A549 (cell line): ENCODE data around the gene MSX2. TPM values are rescaled to one million over a fixed set of nuclear protein-coding genes. Genes with fewer than 3 reads are reported as not detected.

ENCODE experiments used
- ATAC-seq, 2 experiments: fragments of 200-7000 bp in 1 of 2; fragments of >200 bp in 1 of 2; cut with Nextera tagmentation in 1 of 2; cut with Tn5 transposase in 1 of 2; 3 replicates each; pipeline versions ENCODE4 v1.8.0 to v1.9.1; 2018 to 2020; ENCODE audit warnings: mild to moderate bottlenecking in 1 of 2, moderate library complexity in 1 of 2
- CTCF ChIA-PET: fragments of 300-600 bp; sonication (Branson Sonifier 250); formaldehyde crosslinking; extraction: SDS; loops from one replicate; lab custom pipeline; 2021; ENCODE audit warnings: antibody characterized with exemption, inconsistent platforms; lab: Yijun Ruan, JAX
- POLR2A ChIA-PET: fragments of 350-600 bp; formaldehyde crosslinking; extraction: SDS; loops from one replicate; lab custom pipeline; 2021; ENCODE audit warnings: antibody characterized with exemption, inconsistent platforms; lab: Yijun Ruan, JAX
- DNase-seq, 2 experiments: peaks; one replicate each; pipeline versions ENCODE4 v3.0.0 to v3.0.0-alpha.2; 2011 to 2016; ENCODE audit warnings: low read depth in 1 of 2, low spot score in 1 of 2
- FAIRE-seq: peaks from 2 replicates; lab custom pipeline; 2011; peaks lifted over from hg19 to GRCh38; lab: Jason Lieb, UNC
- H3K27ac ChIP-seq, 2 experiments: fragments of >200 bp; sonication (Bioruptor Twin); formaldehyde crosslinking; 3 replicates each; pipeline ENCODE4 v1.5.1; 2016 to 2017
- H3K4me1 ChIP-seq: fragments of >200 bp; sonication (Bioruptor Twin); formaldehyde crosslinking; 3 replicates; pipeline ENCODE4 v1.6.1; 2016
- H3K4me2 ChIP-seq: fragments of >200 bp; sonication (Bioruptor Twin); formaldehyde crosslinking; 3 replicates; pipeline ENCODE4 v1.6.1; 2016
- H3K4me3 ChIP-seq: fragments of >200 bp; sonication (Bioruptor Twin); formaldehyde crosslinking; 3 replicates; pipeline ENCODE4 v1.5.1; 2016
- H3K9me3 ChIP-seq: fragments of >200 bp; sonication (Bioruptor Twin); formaldehyde crosslinking; 3 replicates; pipeline ENCODE4 v1.6.1; 2016
- CBX2 ChIP-seq: fragments of 200-600 bp; sonication (generic); IDR thresholded peaks from 2 replicates; pipeline ENCODE4 v1.6.1; 2016; ENCODE audit warnings: low read depth, mild to moderate bottlenecking, borderline replicate concordance
- CBX8 ChIP-seq: fragments of 200-600 bp; sonication (generic); IDR thresholded peaks from 2 replicates; pipeline ENCODE4 v1.6.1; 2016
- CEBPB ChIP-seq, 2 experiments: fragments of >200 bp in 1 of 2; sonication (Bioruptor Twin) in 1 of 2; formaldehyde crosslinking in 1 of 2; IDR thresholded peaks; 2 replicates each; pipeline ENCODE4 v1.6.1; 2012 to 2016
- EHMT2 ChIP-seq: fragments of 200-600 bp; sonication (generic); IDR thresholded peaks from 2 replicates; pipeline ENCODE4 v1.6.1; 2016; ENCODE audit warnings: antibody characterized with exemption, low read depth, mild to moderate bottlenecking, moderate library complexity
- ESRRA ChIP-seq: fragments of 150-350 bp; IDR thresholded peaks from 2 replicates; pipeline ENCODE4 v1.6.1; 2014; ENCODE audit warnings: mild to moderate bottlenecking, low read length, borderline replicate concordance
- HMGXB4 ChIP-seq: fragments of 250-450 bp; sonication (Bioruptor Pico); IDR thresholded peaks from 2 replicates; pipeline ENCODE4 v1.5.0; 2021; ENCODE audit warnings: mild to moderate bottlenecking, moderate library complexity, borderline replicate concordance
- HOXA7 ChIP-seq: fragments of 250-450 bp; sonication (Bioruptor Pico); IDR thresholded peaks from 2 replicates; pipeline ENCODE4 v1.5.0; 2020; ENCODE audit warnings: mild to moderate bottlenecking, moderate library complexity
- JUNB ChIP-seq: fragments of >200 bp; sonication (Bioruptor Twin); formaldehyde crosslinking; IDR thresholded peaks from 2 replicates; pipeline ENCODE4 v1.6.1; 2016
- KDM5A ChIP-seq: fragments of 200-600 bp; sonication (generic); IDR thresholded peaks from 2 replicates; pipeline ENCODE4 v1.6.1; 2016; ENCODE audit warnings: antibody characterized with exemption, mild to moderate bottlenecking
- MAZ ChIP-seq: fragments of 150-350 bp; IDR thresholded peaks from 2 replicates; pipeline ENCODE4 v1.6.1; 2014; ENCODE audit warnings: antibody characterized with exemption, low read depth, low read length, borderline replicate concordance
- POLR2AphosphoS2 ChIP-seq: conservative IDR thresholded peaks from 2 replicates; pipeline ENCODE4 v1.6.1; 2012; ENCODE audit warnings: low read length, improper control_type of control experiment, inconsistent platforms
- RAD21 ChIP-seq, 2 experiments: fragments of >200 bp in 1 of 2; sonication (Bioruptor Twin) in 1 of 2; formaldehyde crosslinking in 1 of 2; IDR thresholded peaks in 1 of 2; conservative IDR thresholded peaks in 1 of 2; 2 replicates in 1 of 2; 3 replicates in 1 of 2; pipeline ENCODE4 v1.6.1; 2012 to 2018; ENCODE audit warnings: inconsistent platforms in 1 of 2
- RARB ChIP-seq: fragments of 250-450 bp; sonication (Bioruptor Pico); IDR thresholded peaks from 2 replicates; pipeline ENCODE4 v1.8.0; 2021; ENCODE audit warnings: mild to moderate bottlenecking, moderate library complexity
- REST ChIP-seq: fragments of 200-600 bp; sonication (generic); IDR thresholded peaks from 2 replicates; pipeline ENCODE4 v1.6.1; 2016; ENCODE audit warnings: antibody characterized with exemption, mild to moderate bottlenecking, moderate library complexity
- RNF2 ChIP-seq: fragments of 200-600 bp; sonication (generic); IDR thresholded peaks from 2 replicates; pipeline ENCODE4 v1.6.1; 2016; ENCODE audit warnings: low read depth, mild to moderate bottlenecking, antibody characterized with exemption, moderate library complexity, borderline replicate concordance
- SMC3 ChIP-seq: fragments of >200 bp; sonication (Bioruptor Twin); formaldehyde crosslinking; IDR thresholded peaks from 3 replicates; pipeline ENCODE4 v1.6.1; 2018; ENCODE audit warnings: inconsistent platforms
- TFCP2L1 ChIP-seq: fragments of 250-450 bp; sonication (Bioruptor Pico); IDR thresholded peaks from 2 replicates; pipeline ENCODE4 v1.5.0; 2021; ENCODE audit warnings: mild to moderate bottlenecking
- TP53 ChIP-seq: fragments of 250-450 bp; sonication (Bioruptor Pico); IDR thresholded peaks from 2 replicates; pipeline ENCODE4 v1.5.0; 2021; ENCODE audit warnings: mild to moderate bottlenecking, moderate library complexity
- ZC3H11A ChIP-seq: fragments of 450-650 bp; IDR thresholded peaks from 2 replicates; pipeline ENCODE4 v1.6.1; 2014; ENCODE audit warnings: antibody characterized with exemption, mild to moderate bottlenecking
- ZFP36 ChIP-seq: fragments of 450-650 bp; IDR thresholded peaks from 2 replicates; pipeline ENCODE4 v1.6.1; 2014; ENCODE audit warnings: borderline replicate concordance; ENCODE audit not compliant: partially characterized antibody
- WGBS: methylation state at CpG from one replicate; pipeline ENCODE4 v1.1.6; 2017; ENCODE audit errors: missing lambda C conversion rate; 5-methylcytosine and 5-hydroxymethylcytosine counted together
- polyA plus RNA-seq, 4 experiments: library from polyadenylated mRNA; depleted of rRNA in 3 of 4; stranded (reverse); fragments of >200 nt; fragmentation: RNase III in 1 of 4; extraction: RNeasy Plus Mini Kit Qiagen cat#74134 plus additional on column Dnase treatment in 1 of 4; gene quantifications; 2 replicates in 3 of 4; 3 replicates in 1 of 4; pipeline ENCODE4 v1.2.3, GENCODE V29; 2011 to 2017

Gene MSX2
- polyA plus RNA-seq, 2 of the 4 experiments (the other 2 are of a cell fraction) = 2.4 to 2.6 TPM

- H3K4me1 ChIP-seq = peaks cover 13% of the 10 kb centered on the region; the same call in 2 of the 3 replicates
- DNase-seq = no peak
- WGBS = 66% methylated on average over 23 of the region's 23 CpGs
- H3K27ac ChIP-seq = peak overlapping the region in 1 of 2 experiments; percentile 34; a peak in 2 of 6 replicates
- ChIA-PET CTCF (no interaction called here), POLR2A (no interaction called here)
- TF ChIP-seq EHMT2 = no peak
- TF ChIP-seq CEBPB (IDR thresholded peaks at IDR 0.05) = no peak
- no peak for TF ChIP-seq REST
- TF ChIP-seq MAZ = no peak
- TF ChIP-seq HMGXB4 (CRISPR knock-in tag) = no peak
- TF ChIP-seq CBX8 = no peak
- no peak for TF ChIP-seq KDM5A
- no peak for TF ChIP-seq HOXA7 (CRISPR knock-in tag)
- no peak for TF ChIP-seq POLR2AphosphoS2
- TF ChIP-seq ZFP36 = no peak
- TF ChIP-seq RNF2 = no peak
- H3K9me3 ChIP-seq = no peaks in the 10 kb centered on the region
- FAIRE-seq = no peak
- peak overlapping the region; percentile 71 for H3K4me3 ChIP-seq
- H3K4me2 ChIP-seq = peak overlapping the region; percentile 60
- no peak for ATAC-seq
Observed at GRCh38 chr5:174723315-174723978, 935 bp upstream of the MSX2 start.

DNA sequence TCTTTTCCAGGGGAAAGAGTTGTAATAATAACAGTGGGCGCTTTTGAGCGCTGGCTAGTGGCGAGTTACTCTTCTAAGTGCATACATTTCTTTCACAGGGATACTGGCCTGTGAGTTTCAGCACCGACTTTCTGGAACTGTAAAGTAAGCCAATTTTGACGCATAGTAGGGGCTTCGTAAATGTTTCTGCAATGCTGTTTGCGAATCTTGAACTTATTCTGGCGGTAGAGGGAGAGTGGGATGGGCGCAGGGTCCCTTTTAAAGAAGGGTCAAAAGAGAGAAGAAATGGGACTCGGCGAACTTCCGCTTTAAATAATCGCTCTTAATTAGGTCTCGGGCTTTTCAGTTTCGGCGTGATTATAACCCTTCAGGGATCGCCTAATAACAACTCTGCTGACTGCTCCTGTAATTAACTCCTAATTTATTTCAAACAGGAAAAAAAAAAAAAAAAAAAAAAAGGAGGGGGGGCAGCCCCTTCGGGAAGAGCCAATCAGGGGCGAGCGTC, 351 bp upstream of the MSX2 start:
- ATAC-seq (peak; percentile 15 to 63; a peak in 3 of 6 replicates), FAIRE-seq (no peak), DNase-seq (peak; percentile 23 to 50)
- CTCF ChIA-PET = interaction anchor here (0.6 to 0.9 kb wide), 4 partner anchors 17 to 290 kb away, joined by 3 to 4 read pairs (median 3); no protein-coding TSS in a partner anchor
- peak overlapping the region; percentile 71 for H3K4me3 ChIP-seq
- peak overlapping the region in 1 of 2 experiments; percentile 34; a peak in 3 of 6 replicates for H3K27ac ChIP-seq
- POLR2A ChIA-PET = interaction anchor here (0.6 to 1.1 kb wide), 4 partner anchors 21 to 1428 kb away, joined by 3 to 5 read pairs (median 4); no protein-coding TSS in a partner anchor
- no peak for TF ChIP-seq ZFP36
- TF ChIP-seq MAZ = no peak
- TF ChIP-seq HMGXB4 (CRISPR knock-in tag) = no peak
- TF ChIP-seq TP53 = no peak
- no peak for TF ChIP-seq ZC3H11A
- 0 out of 3 replicates have a peak, but pooled peaks have one; percentile 16 for TF ChIP-seq SMC3
- TF ChIP-seq RARB = no peak
- TF ChIP-seq RAD21 (conservative IDR thresholded peaks at IDR 0.05 in 1 of 2, IDR thresholded peaks at IDR 0.05 in 1 of 2) = 0 out of 5 replicates have a peak, but pooled peaks of 1 of the 2 experiments have one; percentile 13
- no peak for TF ChIP-seq JUNB
- no peak for TF ChIP-seq CBX2
- TF ChIP-seq EHMT2 = no peak
- TF ChIP-seq ESRRA = no peak
- no peak for TF ChIP-seq TFCP2L1 (CRISPR knock-in tag)
- TF ChIP-seq, all 56 proteins: peak for 2
- Histone ChIP-seq H3K4me1 (peaks cover 13% of the 10 kb centered on the region; the same call in 2 of the 3 replicates), H3K9me3 (no peaks in the 10 kb centered on the region), H3K4me2 (peak overlapping the region; percentile 60)
- WGBS = 2% methylated on average over 20 of the region's 20 CpGs
